Prostate gland (tissue), 2 donors: ENCODE measurements around the gene RSRC2. TPM values are rescaled to one million over a fixed set of nuclear protein-coding genes. Genes with fewer than 3 reads are reported as not detected.
A peak's percentile ranks its signal among the peaks of the same experiment; 100 is the strongest.
"Not testable (repeated sequence)": the region's sequence is repeated elsewhere in the genome, so short reads cannot be mapped to it uniquely, and the experiment has no call there.

ENCODE experiments used
- DNase-seq: peaks from one replicate; pipeline ENCODE4 v3.0.0-alpha.2; 2019; ENCODE audit warnings: low spot score
- H3K27ac ChIP-seq, 2 donors: fragments of 200-600 bp; sonication (generic); 2 replicates each; pipeline ENCODE4 v1.5.1; 2017 to 2019
- H3K27me3 ChIP-seq: fragments of 200-600 bp; sonication (generic); replicated peaks from 2 replicates; pipeline ENCODE4 v1.5.1; 2019; ENCODE audit not compliant: insufficient read depth
- H3K36me3 ChIP-seq, 2 donors: fragments of 200-600 bp; sonication (generic); 1 replicate in 1 of 2; 2 replicates in 1 of 2; pipeline versions ENCODE4 v1.5.1 to v1.8.1; 2017 to 2019
- H3K4me1 ChIP-seq: fragments of 200-600 bp; sonication (generic); replicated peaks from 2 replicates; pipeline ENCODE4 v1.5.1; 2019
- H3K4me3 ChIP-seq, 2 donors: fragments of 200-600 bp; sonication (generic); 2 replicates each; pipeline ENCODE4 v1.5.1; 2017 to 2019
- H3K9me3 ChIP-seq: fragments of 200-600 bp; sonication (generic); 2 replicates; pipeline ENCODE4 v1.5.1; 2017
- POLR2A ChIP-seq: fragments of 450-650 bp; IDR thresholded peaks from one replicate; pipeline ENCODE4 v1.6.1; 2016; ENCODE audit warnings: antibody characterized with exemption, mild to moderate bottlenecking
- POLR2AphosphoS5 ChIP-seq: sonication (generic); formaldehyde crosslinking; IDR thresholded peaks from one replicate; pipeline ENCODE4 v1.6.1; 2017; ENCODE audit warnings: antibody characterized with exemption
- WGBS: methylation state at CpG from one replicate; pipeline ENCODE4 v1.1.5; 2018; 5-methylcytosine and 5-hydroxymethylcytosine counted together
- intact Hi-C: fragments of 100-400 bp; cut with DNase I; formaldehyde crosslinking; loops from one replicate; pipeline ENCODE4 v1.14.2; 2022
- total RNA-seq, 2 donors: library from RNA; depleted of rRNA; stranded (reverse); fragments of >200 nt; gene quantifications; one replicate each; pipeline ENCODE4 v1.1.0, GENCODE V29; 2016
- TF ChIP-seq, protein P1 (sequence below), 4 experiments: fragments of 200-600 bp in 2 of 4; fragments of 450-650 bp in 2 of 4; sonication (generic) in 2 of 4; IDR thresholded peaks; 1 replicate in 3 of 4; 2 replicates in 1 of 4; pipeline ENCODE4 v1.5.1; 2016 to 2019; ENCODE audit warnings: antibody characterized with exemption in 4 of 4, mild to moderate bottlenecking in 2 of 4, moderate library complexity in 2 of 4

The RSRC2 gene
- total RNA-seq, 2 donors from 2014 or later: 53.0 to 61.9 TPM

- 88% methylated on average over 2 of the region's 2 CpGs for WGBS
- DNase-seq: no peak
- H3K27me3 ChIP-seq: no peaks in the 10 kb centered on the region
- no peaks in the 10 kb centered on the region for H3K9me3 ChIP-seq
- intact Hi-C loops: loop anchor here (10.0 kb wide), 1 partner anchor 120 kb away; no protein-coding TSS in a partner anchor
- TF ChIP-seq, protein P1, sequence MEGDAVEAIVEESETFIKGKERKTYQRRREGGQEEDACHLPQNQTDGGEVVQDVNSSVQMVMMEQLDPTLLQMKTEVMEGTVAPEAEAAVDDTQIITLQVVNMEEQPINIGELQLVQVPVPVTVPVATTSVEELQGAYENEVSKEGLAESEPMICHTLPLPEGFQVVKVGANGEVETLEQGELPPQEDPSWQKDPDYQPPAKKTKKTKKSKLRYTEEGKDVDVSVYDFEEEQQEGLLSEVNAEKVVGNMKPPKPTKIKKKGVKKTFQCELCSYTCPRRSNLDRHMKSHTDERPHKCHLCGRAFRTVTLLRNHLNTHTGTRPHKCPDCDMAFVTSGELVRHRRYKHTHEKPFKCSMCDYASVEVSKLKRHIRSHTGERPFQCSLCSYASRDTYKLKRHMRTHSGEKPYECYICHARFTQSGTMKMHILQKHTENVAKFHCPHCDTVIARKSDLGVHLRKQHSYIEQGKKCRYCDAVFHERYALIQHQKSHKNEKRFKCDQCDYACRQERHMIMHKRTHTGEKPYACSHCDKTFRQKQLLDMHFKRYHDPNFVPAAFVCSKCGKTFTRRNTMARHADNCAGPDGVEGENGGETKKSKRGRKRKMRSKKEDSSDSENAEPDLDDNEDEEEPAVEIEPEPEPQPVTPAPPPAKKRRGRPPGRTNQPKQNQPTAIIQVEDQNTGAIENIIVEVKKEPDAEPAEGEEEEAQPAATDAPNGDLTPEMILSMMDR (IDR thresholded peaks at IDR 0.05): no peak
- TF ChIP-seq POLR2A (no peak), POLR2AphosphoS5 (no peak)
- no peak overlapping the region for H3K27ac ChIP-seq
- H3K4me3 ChIP-seq: no peak overlapping the region
- H3K4me1 ChIP-seq: no peaks in the 10 kb centered on the region
- H3K36me3 ChIP-seq: peaks cover 0 to 2% of the 10 kb centered on the region in 2 donors
Measured at GRCh38 chr12:122474324-122474716, 52.4 kb downstream of the RSRC2 start.

GRCh38 chr12:122473543-122474323 lies 53.0 kb downstream of the RSRC2 start:
- Histone ChIP-seq H3K27me3 (no peaks in the 10 kb centered on the region), H3K9me3 (no peaks in the 10 kb centered on the region), H3K4me1 (no peaks in the 10 kb centered on the region), H3K4me3 (no peak overlapping the region), H3K27ac (no peak overlapping the region), H3K36me3 (peaks cover 0 to 2% of the 10 kb centered on the region in 2 donors)
- DNase-seq: no peak
- intact Hi-C loops: loop anchor here (10.0 kb wide), 1 partner anchor 119 kb away; no protein-coding TSS in a partner anchor
- TF ChIP-seq POLR2A: no peak
- TF ChIP-seq, protein P1 (IDR thresholded peaks at IDR 0.05): no peak
- no peak for TF ChIP-seq POLR2AphosphoS5
- WGBS: 78% methylated on average over 19 of the region's 19 CpGs

DNA sequence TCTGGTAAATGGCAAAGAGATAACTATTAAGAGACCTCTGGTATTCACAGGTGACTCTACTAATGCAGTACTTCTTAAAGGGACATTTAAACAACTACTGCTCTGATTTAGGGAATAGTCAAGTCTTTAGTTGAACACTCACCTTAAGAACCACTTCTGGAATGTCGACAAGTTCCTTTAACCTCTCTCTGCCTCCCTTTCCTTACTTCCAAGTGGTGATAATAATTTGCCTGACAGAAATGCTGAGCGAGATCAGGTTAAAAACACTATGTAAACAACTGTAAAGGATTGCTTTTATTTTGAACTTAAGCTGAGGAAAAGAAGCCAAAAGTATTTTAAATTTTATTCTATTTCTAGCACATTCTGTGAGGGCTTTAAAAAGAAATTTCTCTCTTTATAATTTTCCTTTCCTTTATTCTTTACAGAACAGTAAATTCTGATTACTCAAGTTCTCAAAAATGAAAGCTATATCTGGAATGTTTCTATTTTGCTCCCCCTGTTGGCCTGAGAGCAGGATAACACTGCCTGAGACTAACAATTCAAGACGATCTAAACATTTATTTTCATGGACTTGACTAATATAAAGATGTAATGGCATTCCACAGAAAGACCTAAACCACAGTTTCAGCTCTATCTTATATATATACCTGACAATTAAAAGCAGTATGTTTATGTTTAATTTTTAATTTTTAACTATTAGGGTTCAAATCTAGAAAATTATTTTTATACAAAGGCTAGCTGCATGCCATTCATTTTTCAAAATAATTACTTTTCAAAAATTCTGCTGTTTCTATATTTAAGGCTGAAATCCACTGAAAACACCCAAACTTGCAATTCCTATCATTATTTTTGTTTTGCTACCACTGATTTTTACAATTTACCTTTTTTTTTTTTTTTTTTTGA lies 55.2 kb downstream of the RSRC2 start:
- TF ChIP-seq, protein P1 (IDR thresholded peaks at IDR 0.05): peak; percentile 45 to 91 (median 84)
- TF ChIP-seq POLR2A: no peak
- TF ChIP-seq POLR2AphosphoS5: peak; percentile 57
- Histone ChIP-seq H3K36me3 (no peaks in the 10 kb centered on the region), H3K4me1 (no peaks in the 10 kb centered on the region), H3K27me3 (no peaks in the 10 kb centered on the region), H3K27ac (peak overlapping the region; percentile 70 to 75), H3K9me3 (no peaks in the 10 kb centered on the region), H3K4me3 (no peak overlapping the region)
- DNase-seq: peak; percentile 16
- intact Hi-C loops: loop anchor here (2.0 to 10.0 kb wide), 2 partner anchors 73 to 117 kb away; no protein-coding TSS in a partner anchor
- 7% methylated on average over 3 of the region's 3 CpGs for WGBS

- not testable (repeated sequence) for H3K4me1 ChIP-seq, H3K36me3 ChIP-seq, H3K27me3 ChIP-seq, DNase-seq, H3K4me3 ChIP-seq, H3K9me3 ChIP-seq
- WGBS: 92% methylated on average over 7 of the region's 7 CpGs
- intact Hi-C loops: loop anchor here (2.0 to 10.0 kb wide), 2 partner anchors 72 to 116 kb away; no protein-coding TSS in a partner anchor
- peak overlapping the region in 1 of 2 donors; percentile 1 for H3K27ac ChIP-seq
Measured at GRCh38 chr12:122470576-122470975, 56.2 kb downstream of the RSRC2 start.

DNA sequence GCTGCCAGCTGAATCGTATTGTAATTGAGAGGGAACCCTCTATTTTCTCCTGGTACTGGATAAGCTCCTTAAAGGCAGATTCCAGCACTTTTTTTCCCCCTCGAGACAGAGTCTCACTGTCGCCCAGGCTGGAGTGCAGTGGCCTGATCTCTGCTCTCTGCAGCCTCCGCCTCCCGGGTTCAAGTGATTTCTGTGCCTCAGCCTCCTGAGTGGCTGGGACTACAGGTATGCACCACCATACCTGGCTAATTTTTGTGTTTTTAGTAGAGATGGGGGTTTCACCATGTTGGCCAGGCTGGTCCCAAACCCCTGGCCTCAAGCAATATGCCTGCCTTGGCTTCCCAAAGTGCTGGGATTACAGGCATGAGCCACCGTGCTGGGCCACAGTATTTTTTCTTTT lies 56.9 kb downstream of the RSRC2 start:
- not testable (repeated sequence) for H3K4me1 ChIP-seq, H3K9me3 ChIP-seq, H3K27me3 ChIP-seq, DNase-seq, H3K4me3 ChIP-seq, H3K27ac ChIP-seq, H3K36me3 ChIP-seq
- intact Hi-C loops: loop anchor here (2.0 to 10.0 kb wide), 2 partner anchors 71 to 115 kb away; no protein-coding TSS in a partner anchor
- 80% methylated on average over 6 of the region's 6 CpGs for WGBS
